ENCODE measurements around the gene ARHGAP6.

Gene ARHGAP6

GRCh38 chrX:11537141-11537540 lies 128.6 kb downstream of the ARHGAP6 start:
- H3K27ac ChIP-seq, result no peak overlapping the region
- TF ChIP-seq ZFX (IDR thresholded peaks at IDR 0.05) (no peak), CTCF (conservative IDR thresholded peaks at IDR 0.05) (no peak)

- no peak overlapping the region for H3K27ac ChIP-seq
- TF ChIP-seq ZFX (IDR thresholded peaks at IDR 0.05), result no peak
Observed at GRCh38 chrX:11535156-11535919, 130.4 kb downstream of the ARHGAP6 start.

- TF ChIP-seq ZFX (IDR thresholded peaks at IDR 0.05) (no peak), CTCF (conservative IDR thresholded peaks at IDR 0.05) (peak; percentile 86)
- no peak overlapping the region for H3K27ac ChIP-seq
Observed at GRCh38 chrX:11533199-11533651, 132.5 kb downstream of the ARHGAP6 start.

- TF ChIP-seq CTCF (conservative IDR thresholded peaks at IDR 0.05) (no peak), ZFX (IDR thresholded peaks at IDR 0.05) (no peak)
Observed at GRCh38 chrX:11532291-11533078, 133.2 kb downstream of the ARHGAP6 start.

GRCh38 chrX:11531226-11531625 lies 134.5 kb downstream of the ARHGAP6 start:
- no peak overlapping the region for H3K27ac ChIP-seq
- TF ChIP-seq CTCF (conservative IDR thresholded peaks at IDR 0.05) (peak; percentile 63), ZFX (IDR thresholded peaks at IDR 0.05) (no peak)

More at GRCh38 chrX:11532291-11533078, 133.2 kb downstream of the ARHGAP6 start:
- no peak overlapping the region for H3K27ac ChIP-seq

GRCh38 chrX:11530621-11531020 lies 135.1 kb downstream of the ARHGAP6 start:
- TF ChIP-seq ZFX (IDR thresholded peaks at IDR 0.05) (no peak), CTCF (conservative IDR thresholded peaks at IDR 0.05) (no peak)
- H3K27ac ChIP-seq, result no peak overlapping the region

GRCh38 chrX:11528623-11529022 lies 137.1 kb downstream of the ARHGAP6 start:
- TF ChIP-seq CTCF (conservative IDR thresholded peaks at IDR 0.05) (no peak), ZFX (IDR thresholded peaks at IDR 0.05) (no peak)
- H3K27ac ChIP-seq, result no peak overlapping the region

All from C4-2B (cell line).